Peyer's patch (tissue), 4 donors: ENCODE data around the gene OBSCN.

ENCODE experiments used
- POLR2A ChIP-seq, 2 donors: fragments of 450-650 bp; IDR thresholded peaks; one replicate each; pipeline ENCODE4 v1.5.1; 2017; ENCODE audit warnings: antibody characterized with exemption in 2 of 2, mild to moderate bottlenecking in 2 of 2, moderate library complexity in 2 of 2
- TF ChIP-seq, protein P1 (sequence below), 6 experiments: fragments of 450-650 bp in 4 of 6; fragments of 200-600 bp in 2 of 6; sonication (generic) in 1 of 6; IDR thresholded peaks; one replicate each; pipeline ENCODE4 v1.5.1; 2017 to 2019; ENCODE audit warnings: antibody characterized with exemption in 6 of 6, mild to moderate bottlenecking in 3 of 6, moderate library complexity in 1 of 6

DNA sequence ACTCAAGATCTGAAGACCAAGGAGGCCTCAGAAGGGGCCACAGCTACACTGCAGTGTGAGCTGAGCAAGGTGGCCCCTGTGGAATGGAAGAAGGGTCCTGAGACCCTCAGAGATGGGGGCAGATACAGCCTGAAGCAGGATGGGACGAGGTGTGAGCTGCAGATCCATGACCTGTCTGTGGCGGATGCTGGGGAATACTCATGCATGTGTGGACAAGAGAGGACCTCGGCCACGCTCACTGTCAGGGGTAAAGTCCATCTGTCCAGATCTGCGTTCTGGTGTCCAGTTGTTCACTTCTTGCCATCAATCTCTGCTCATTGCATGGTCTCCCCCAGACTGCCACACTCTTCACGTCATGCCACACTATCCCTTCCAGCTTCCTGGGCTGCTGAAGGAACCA, 90.6 kb downstream of the OBSCN start:
- TF ChIP-seq, protein P1, sequence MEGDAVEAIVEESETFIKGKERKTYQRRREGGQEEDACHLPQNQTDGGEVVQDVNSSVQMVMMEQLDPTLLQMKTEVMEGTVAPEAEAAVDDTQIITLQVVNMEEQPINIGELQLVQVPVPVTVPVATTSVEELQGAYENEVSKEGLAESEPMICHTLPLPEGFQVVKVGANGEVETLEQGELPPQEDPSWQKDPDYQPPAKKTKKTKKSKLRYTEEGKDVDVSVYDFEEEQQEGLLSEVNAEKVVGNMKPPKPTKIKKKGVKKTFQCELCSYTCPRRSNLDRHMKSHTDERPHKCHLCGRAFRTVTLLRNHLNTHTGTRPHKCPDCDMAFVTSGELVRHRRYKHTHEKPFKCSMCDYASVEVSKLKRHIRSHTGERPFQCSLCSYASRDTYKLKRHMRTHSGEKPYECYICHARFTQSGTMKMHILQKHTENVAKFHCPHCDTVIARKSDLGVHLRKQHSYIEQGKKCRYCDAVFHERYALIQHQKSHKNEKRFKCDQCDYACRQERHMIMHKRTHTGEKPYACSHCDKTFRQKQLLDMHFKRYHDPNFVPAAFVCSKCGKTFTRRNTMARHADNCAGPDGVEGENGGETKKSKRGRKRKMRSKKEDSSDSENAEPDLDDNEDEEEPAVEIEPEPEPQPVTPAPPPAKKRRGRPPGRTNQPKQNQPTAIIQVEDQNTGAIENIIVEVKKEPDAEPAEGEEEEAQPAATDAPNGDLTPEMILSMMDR (IDR thresholded peaks at IDR 0.05): no peak
- TF ChIP-seq POLR2A (IDR thresholded peaks at IDR 0.05): no peak
